NCI-H1694 (cell line): Measurements from ENCODE around the gene TCEAL6.
"Not testable (repeated sequence)": the region's sequence is repeated elsewhere in the genome, so short reads cannot be mapped to it uniquely, and the experiment has no call there.

Experiments
- DNase-seq: peaks from one replicate; lab custom pipeline; 2025; lab: John Stamatoyannopoulos, UW

TCEAL6 gene

GRCh38 chrX:102142274-102142673 is at the start of gene TCEAL6:
Gene TCEAL6, minus strand, starts transcription at chrX:102142481.
- not testable (repeated sequence) for DNase-seq

GRCh38 chrX:102185967-102186720 is 43.9 kb upstream of the TCEAL6 start:
- DNase-seq: no peak

DNA sequence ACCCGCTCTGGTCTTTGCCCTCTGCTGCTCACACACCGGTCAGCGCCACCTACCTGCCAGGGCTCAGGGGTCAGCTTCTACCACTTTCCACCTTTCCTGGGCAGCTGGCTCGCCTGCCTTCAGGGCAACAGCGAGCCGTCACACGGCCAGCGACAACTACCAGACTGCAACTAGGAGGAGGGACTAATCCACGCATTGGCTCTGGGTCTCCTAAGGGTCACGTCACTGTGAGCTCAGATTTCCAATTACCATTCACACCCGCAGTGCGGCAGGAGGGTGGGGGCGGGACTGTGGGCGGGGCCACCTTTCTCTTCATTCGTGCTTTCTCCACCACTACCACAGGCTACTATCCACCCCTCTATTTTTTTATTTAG is 13.5 kb upstream of the TCEAL6 start, which contains the start of gene BEX5:
TSS of gene BEX5 (minus strand) at position 172 of the 374 bp plus-strand sequence. CDS start 1,712 bp downstream, outside the sequence.
- peak; percentile 85 for DNase-seq

DNA sequence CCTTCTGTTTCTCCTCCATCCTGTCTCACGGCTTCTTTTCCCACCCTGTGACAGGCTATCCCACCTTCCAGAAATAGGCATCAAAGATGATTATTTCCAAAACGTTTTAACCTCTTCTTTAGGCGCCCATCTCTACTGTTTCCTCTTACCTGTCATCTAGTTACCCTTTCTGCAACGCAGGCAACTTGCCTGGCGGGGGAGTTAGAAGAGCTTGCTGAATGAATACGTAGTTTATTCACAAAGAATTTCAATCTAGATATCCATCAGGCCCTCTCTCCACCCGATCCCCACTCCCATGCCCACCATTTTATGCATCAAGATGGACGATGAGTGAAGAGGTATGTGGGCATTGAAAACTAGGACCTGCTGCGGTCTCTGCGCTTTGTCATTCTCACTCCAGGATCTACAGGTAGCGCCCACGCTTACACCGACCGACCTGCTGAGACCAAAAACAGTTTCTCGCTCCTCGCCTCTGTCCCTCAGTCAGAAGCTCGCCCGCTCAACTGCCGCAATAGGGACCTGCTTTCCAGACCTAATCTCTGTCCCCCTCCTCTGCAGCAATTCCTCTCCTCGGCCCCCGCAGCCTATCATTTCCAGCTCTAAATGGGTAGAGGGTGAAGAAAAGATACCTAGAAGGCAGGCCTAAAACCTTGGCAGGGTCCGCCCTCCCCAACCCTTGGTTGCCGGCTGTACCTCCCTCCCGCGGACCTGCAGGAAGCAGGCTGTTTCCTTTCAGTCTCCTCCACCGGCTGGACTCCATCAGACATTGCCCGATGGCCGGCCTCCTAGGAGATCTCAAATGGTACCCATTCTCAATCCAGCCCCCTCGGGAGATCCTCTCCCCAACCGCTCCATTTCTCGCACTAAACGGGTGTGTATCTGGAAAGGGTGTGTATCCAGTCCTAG is 12.9 kb upstream of the TCEAL6 start:
- peak; percentile 19 for DNase-seq

DNA sequence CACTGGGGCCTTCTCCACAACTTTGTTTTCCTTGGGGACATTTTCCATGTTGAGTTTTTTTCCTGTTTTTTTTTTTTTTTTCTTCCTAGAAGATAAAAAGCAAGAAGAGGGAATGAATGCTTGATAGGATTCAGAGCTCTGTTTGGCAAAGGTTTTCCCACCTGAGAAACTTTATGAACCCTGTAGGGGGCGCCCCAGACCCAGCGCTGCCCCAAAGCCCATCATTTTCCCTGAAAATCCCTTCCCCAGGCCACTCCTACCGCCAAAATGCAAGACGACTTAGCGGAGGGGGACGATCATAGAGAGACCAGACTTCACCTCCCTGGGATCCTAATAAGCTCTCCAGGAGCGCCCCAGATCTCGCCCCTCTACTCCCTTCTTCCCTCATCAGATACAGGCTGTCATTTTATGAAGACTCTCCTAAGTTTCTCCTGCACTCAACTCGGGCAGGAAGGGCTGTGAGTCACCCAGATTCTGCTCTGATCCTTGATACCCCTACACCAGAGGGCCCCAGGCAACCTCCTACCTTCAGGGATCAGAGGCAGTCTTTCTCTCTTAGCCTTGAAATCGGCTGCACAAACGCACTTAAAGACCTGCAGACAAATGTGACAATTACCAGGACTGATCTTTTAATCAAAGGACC is 12.1 kb upstream of the TCEAL6 start:
- DNase-seq: peak; percentile 44

- not testable (repeated sequence) for DNase-seq
Measured at GRCh38 chrX:102141631-102142030, 650 bp downstream of the TCEAL6 start.

GRCh38 chrX:102140876-102141275 is 1.4 kb downstream of the TCEAL6 start:
- DNase-seq: not testable (repeated sequence)

- DNase-seq: no peak
Measured at GRCh38 chrX:102138064-102138463, 4.2 kb downstream of the TCEAL6 start.

- peak; percentile 13 for DNase-seq
Measured at GRCh38 chrX:102129473-102129872, 12.8 kb downstream of the TCEAL6 start.

- no peak for DNase-seq
Measured at GRCh38 chrX:102126863-102127262, 15.4 kb downstream of the TCEAL6 start.

GRCh38 chrX:102126080-102126818 is 16.0 kb downstream of the TCEAL6 start:
- not testable (repeated sequence) for DNase-seq

DNA sequence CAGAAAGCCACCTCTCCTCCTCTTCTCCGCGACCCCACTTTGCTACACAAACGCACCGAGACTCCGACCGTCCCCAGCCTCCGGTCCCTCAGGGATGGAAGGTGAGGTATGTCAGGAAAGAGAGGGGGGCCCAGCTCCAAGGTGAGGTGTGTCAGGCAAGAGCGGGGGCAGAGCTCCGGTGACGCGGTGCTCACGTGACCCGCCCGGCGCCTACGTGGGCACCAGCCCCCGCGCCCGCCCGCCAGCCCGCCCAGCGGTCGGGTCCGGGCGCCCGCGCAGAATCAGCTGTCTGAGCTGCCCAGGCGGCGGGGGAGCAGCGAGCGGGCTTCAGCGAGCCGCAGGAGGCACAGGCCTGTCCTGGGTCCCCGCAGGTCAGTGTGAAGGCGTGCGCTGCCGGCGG is 16.8 kb downstream of the TCEAL6 start, which contains the start of gene TCEAL2:
TSS of gene TCEAL2 (plus strand) at position 244 of the 400 bp plus-strand sequence. CDS start 1,152 bp downstream, outside the sequence.
- peak; percentile 12 for DNase-seq

GRCh38 chrX:102125014-102125413 is 17.3 kb downstream of the TCEAL6 start:
- DNase-seq: not testable (repeated sequence)

- no peak for DNase-seq
Measured at GRCh38 chrX:102115748-102116147, 26.5 kb downstream of the TCEAL6 start.

- no peak for DNase-seq
Measured at GRCh38 chrX:102113367-102113766, 28.9 kb downstream of the TCEAL6 start.
